GM18505 (cell line): ENCODE data around the gene KLHL22.
"Not testable (repeated sequence)": the region's sequence is repeated elsewhere in the genome, so short reads cannot be mapped to it uniquely, and the experiment has no call there.

Source experiments
- ATAC-seq: cut with Tn5 transposase; IDR thresholded peaks from one replicate; pipeline ENCODE4 v1.9.1; 2021; ENCODE audit not compliant: unreplicated experiment
- POLR2A ChIP-seq: IDR thresholded peaks from 4 replicates; pipeline ENCODE4 v1.6.1; 2011; ENCODE audit warnings: borderline replicate concordance; ENCODE audit not compliant: insufficient read depth, insufficient read length; ENCODE audit errors: extremely low read depth

The KLHL22 gene

GRCh38 chr22:20422271-20423007 is 73.2 kb downstream of the KLHL22 start:
- no peak for ATAC-seq

DNA sequence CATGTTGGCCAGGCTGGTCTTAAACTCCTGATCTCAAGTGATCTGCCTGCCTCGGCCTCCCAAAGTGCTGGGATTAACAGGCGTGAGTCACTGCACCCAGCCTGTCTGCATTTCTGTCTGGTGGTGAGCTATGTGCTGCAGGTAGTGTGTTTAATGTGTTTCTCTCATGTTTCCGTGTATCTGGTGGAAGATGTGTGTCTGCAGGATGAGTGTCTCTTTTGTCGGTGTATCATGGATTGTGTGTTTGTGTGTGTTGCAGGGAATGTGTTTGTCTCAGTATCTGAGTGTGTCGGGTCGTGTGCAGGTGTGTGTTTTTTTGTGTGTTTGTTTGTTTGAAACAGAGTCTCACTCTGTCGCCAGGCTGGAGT is 74.1 kb downstream of the KLHL22 start:
- no peak for ATAC-seq
- no peak for TF ChIP-seq POLR2A

More at GRCh38 chr22:20422271-20423007, 73.2 kb downstream of the KLHL22 start:
- no peak for TF ChIP-seq POLR2A

- TF ChIP-seq POLR2A: no peak
- no peak for ATAC-seq
These were observed 75.3 kb downstream of the KLHL22 start for GRCh38 chr22:20420157-20420842.

GRCh38 chr22:20419664-20419951 is 76.0 kb downstream of the KLHL22 start:
- TF ChIP-seq POLR2A: no peak
- ATAC-seq: no peak

- TF ChIP-seq POLR2A: no peak
- no peak for ATAC-seq
These were observed 77.3 kb downstream of the KLHL22 start for GRCh38 chr22:20418211-20418788.

DNA sequence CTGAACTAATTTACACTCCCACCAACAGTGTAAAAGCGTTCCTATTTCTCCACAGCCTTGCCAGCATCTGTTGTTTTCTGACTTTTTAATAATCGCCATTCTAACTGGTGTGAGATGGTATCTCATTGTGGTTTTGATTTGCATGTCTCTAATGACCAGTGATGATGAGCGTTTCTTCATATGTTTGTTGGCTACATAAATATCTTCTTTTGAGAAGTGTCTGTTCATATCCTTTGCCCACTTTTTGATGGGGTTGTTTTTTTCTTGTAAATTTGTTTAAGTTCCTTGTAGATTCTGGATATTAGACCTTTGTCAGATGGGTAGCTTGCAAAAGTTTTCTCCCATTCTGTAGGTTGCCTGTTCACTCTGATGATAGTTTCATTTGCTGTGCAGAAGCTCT is 79.9 kb downstream of the KLHL22 start:
- ATAC-seq: not testable (repeated sequence)

DNA sequence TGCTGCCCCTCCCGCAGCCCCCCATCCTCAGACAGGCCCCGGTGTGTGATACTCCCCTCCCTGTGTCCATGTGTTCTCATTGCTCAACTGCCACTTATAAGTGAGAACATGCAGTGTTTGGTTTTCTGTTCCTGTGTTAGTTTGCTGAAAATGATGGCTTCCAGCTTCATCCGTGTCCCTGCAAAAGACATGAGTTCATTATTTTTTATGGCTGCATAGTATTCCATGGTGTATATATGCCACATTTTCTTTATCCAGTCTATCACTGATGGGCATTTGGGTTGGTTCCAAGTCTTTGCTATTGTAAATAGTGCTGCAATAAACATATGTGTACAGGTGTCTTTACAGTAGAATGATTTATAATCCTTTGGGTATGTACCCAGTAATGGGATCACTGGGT is 80.4 kb downstream of the KLHL22 start:
- ATAC-seq: not testable (repeated sequence)

DNA sequence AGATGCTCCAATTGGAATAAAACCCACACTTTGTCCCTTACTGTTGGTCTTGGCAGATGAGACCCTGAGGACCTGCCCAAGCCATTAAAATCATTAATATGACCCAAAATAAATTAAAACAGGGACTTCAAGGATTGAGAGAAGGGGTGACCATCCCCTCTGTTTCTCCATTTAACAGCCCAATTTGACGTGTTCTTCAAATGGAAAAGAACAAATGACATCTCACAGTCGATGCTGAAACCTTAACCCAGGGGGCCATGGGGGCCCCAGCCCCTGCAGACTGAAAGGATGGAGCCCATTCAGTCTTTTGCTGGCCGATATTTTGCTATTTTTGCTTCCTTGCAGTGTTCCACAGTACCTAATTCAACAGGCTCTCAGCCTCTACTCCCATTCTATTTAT is 81.1 kb downstream of the KLHL22 start:
- no peak for TF ChIP-seq POLR2A
- no peak for ATAC-seq

DNA sequence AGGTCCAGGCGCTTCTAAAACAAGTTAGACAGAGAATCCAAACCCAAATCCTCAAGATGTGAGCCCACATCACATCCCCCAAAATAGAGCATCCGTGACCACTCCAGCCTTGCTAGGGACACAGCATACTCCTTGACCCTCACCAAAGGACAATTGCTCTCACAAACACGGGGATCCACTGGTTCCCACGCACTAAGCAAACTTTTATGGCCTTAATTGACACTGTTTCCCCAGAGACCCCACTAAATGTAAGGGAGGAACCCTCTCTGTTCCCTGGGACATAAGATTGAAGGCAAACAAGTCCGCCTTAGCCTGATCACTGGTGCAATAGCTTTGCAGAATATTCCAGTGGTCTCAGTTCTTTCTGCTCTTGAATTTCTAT is 81.5 kb downstream of the KLHL22 start:
- no peak for TF ChIP-seq POLR2A
- no peak for ATAC-seq

- no peak for TF ChIP-seq POLR2A
- ATAC-seq: no peak
These were observed 82.2 kb downstream of the KLHL22 start for GRCh38 chr22:20413217-20414058.

GRCh38 chr22:20412474-20413216 is 83.0 kb downstream of the KLHL22 start:
- TF ChIP-seq POLR2A: no peak
- no peak for ATAC-seq

- not testable (repeated sequence) for ATAC-seq
These were observed 86.2 kb downstream of the KLHL22 start for GRCh38 chr22:20409385-20409784.

- ATAC-seq: no peak
- no peak for TF ChIP-seq POLR2A
These were observed 86.7 kb downstream of the KLHL22 start for GRCh38 chr22:20408891-20409290.
